Stimulated activated effector memory CD8-positive, alpha-beta T cell treated with anti-CD3 and anti-CD28 coated beads, Interleukin-12 subunit alpha, Interleukin-12 subunit beta, amount 100 ng/mL, for 72 hours (primary cell): ENCODE data around the gene TM4SF1.
"Not testable (repeated sequence)": the region's sequence is repeated elsewhere in the genome, so short reads cannot be mapped to it uniquely, and the experiment has no call there.

Experiments used
- ATAC-seq: fragments of 150-1000 bp; cut with Tn5 transposase; 2 replicates; pipeline ENCODE4 v1.10.0; 2021
- DNase-seq, 2 donors: peaks; one replicate each; pipeline ENCODE4 v3.0.0; 2021 to 2022; ENCODE audit warnings: low spot score in 2 of 2
- H3K27ac Mint-ChIP-seq: one replicate; pipeline ENCODE4 v1.8.0; 2022; ENCODE audit warnings: mild to moderate bottlenecking, mixed read lengths
- H3K36me3 Mint-ChIP-seq: one replicate; pipeline ENCODE4 v1.8.0; 2022; ENCODE audit warnings: mild to moderate bottlenecking, mixed read lengths
- H3K4me1 Mint-ChIP-seq: one replicate; pipeline ENCODE4 v1.8.0; 2022; ENCODE audit warnings: mixed read lengths
- H3K4me3 Mint-ChIP-seq: one replicate; pipeline ENCODE4 v1.8.0; 2022; ENCODE audit warnings: mild to moderate bottlenecking, mixed read lengths
- H3K9me3 Mint-ChIP-seq: one replicate; pipeline ENCODE4 v1.8.0; 2022; ENCODE audit warnings: mixed read lengths

Gene TM4SF1

GRCh38 chr3:149342413-149343380, 34.8 kb downstream of the TM4SF1 start:
- no peak overlapping the region for H3K4me3 Mint-ChIP-seq
- no peaks in the 10 kb centered on the region for H3K36me3 Mint-ChIP-seq
- no peaks in the 10 kb centered on the region for H3K9me3 Mint-ChIP-seq
- no peaks in the 10 kb centered on the region for H3K4me1 Mint-ChIP-seq
- DNase-seq (no peak), ATAC-seq (no peak)
- H3K27ac Mint-ChIP-seq = no peak overlapping the region

DNA sequence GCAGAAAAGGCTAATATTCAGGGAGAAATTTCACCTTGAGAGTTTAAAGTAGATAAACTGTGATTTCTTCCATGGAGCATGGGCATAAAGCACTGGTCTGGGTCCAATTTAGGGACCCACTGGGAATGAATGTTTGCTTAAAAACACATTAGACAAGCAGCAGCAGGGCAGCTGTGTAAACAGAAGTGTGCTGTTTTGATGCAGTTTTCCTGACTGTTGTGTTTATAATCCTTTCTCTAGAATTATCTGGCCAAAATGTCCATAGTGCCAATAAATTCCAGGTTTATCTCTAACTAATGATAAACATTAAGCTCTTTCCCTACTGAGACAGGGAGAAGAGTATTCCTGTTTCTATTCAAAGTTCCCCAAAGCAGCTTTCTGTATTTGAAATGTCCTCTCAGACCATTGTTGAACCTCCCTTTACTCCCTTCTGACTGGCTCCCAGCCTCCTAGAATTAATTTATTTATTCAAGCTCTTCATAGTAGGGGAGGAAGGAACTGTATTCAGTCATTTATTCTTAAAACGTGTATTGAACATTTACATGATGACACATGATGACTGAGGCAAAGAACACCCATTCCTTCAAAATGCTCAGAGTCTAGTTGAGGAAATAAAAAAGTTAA, 37.0 kb downstream of the TM4SF1 start:
- ATAC-seq = no peak
- H3K36me3 Mint-ChIP-seq = no peaks in the 10 kb centered on the region
- H3K4me3 Mint-ChIP-seq = no peak overlapping the region
- H3K4me1 Mint-ChIP-seq = no peaks in the 10 kb centered on the region
- H3K9me3 Mint-ChIP-seq = no peaks in the 10 kb centered on the region
- DNase-seq = no peak
- no peak overlapping the region for H3K27ac Mint-ChIP-seq

- Mint-ChIP-seq H3K36me3 (no peaks in the 10 kb centered on the region), H3K9me3 (no peaks in the 10 kb centered on the region), H3K27ac (no peak overlapping the region), H3K4me1 (no peaks in the 10 kb centered on the region), H3K4me3 (no peak overlapping the region)
- no peak for ATAC-seq
- DNase-seq = no peak
Observed at GRCh38 chr3:149339931-149340309, 37.5 kb downstream of the TM4SF1 start.

GRCh38 chr3:149337486-149337885, 40.0 kb downstream of the TM4SF1 start:
- H3K9me3 Mint-ChIP-seq, ATAC-seq, H3K27ac Mint-ChIP-seq, DNase-seq, H3K4me1 Mint-ChIP-seq, H3K36me3 Mint-ChIP-seq, H3K4me3 Mint-ChIP-seq: not testable (repeated sequence)

DNA sequence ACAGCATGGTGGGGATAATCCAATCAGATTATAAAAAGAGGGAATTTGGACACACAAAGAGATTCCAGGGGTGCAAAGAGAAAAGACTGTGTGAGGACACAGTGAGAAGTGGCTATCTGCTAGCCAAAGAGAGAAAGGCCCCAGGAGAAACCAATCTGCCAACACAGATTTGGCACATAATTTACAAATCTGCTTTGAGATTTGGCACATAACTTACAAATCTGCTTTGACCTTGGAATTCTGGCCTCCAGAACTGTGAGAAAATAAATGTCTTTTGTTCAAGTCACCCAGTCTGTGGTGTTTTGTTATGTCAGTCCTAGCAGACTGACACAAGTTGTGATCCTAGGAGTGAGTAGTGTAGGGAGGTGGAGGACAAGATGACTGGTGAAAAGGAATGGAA, 40.5 kb downstream of the TM4SF1 start:
- Mint-ChIP-seq H3K27ac (no peak overlapping the region), H3K4me3 (no peak overlapping the region), H3K36me3 (no peaks in the 10 kb centered on the region), H3K9me3 (no peaks in the 10 kb centered on the region), H3K4me1 (no peaks in the 10 kb centered on the region)
- ATAC-seq (no peak), DNase-seq (no peak)

DNA sequence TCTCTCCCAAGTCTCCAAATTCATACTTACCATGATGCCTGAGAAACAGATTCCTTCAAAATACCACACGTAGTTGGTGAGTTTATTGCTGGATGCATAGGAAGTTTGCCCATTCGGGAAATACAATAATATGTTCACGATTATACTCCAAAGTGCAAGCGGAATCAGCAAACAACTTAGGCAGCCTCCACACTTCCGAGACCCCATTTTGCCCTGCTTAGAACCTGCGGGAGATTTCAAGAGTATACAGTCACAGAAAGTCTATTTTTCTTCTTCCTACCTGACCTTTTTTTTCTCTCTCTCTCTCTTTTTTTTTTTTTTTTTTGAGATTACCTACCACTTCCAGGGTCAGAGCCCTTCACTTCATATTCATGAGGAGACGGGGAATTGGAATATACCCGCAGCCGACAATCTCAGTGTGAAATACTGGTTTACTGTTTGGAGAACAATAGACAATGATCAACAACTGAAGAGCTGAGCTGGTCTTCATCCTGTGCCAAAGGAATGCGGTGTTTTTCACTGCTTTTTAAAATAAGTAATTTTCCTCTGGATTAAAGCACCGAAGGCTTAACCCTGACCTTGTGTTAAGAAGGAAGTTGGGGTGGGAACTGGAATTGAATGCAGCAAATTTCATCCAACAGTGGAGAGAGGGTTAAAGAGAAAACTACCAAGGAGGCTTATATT, 44.1 kb downstream of the TM4SF1 start, which contains the start of gene TM4SF18:
Gene TM4SF18, minus strand, starts transcription at position 461 of the 684 bp plus-strand sequence. Its CDS starts 254 bp downstream, at position 207.
- Mint-ChIP-seq H3K4me1 (no peaks in the 10 kb centered on the region), H3K9me3 (no peaks in the 10 kb centered on the region), H3K4me3 (no peak within 1 kb of the TSS), H3K27ac (no peak within 1 kb of the TSS), H3K36me3 (no peaks in the 10 kb centered on the region)
- DNase-seq (no peak), ATAC-seq (no peak)

- ATAC-seq (no peak), DNase-seq (no peak)
- Mint-ChIP-seq H3K9me3 (no peaks in the 10 kb centered on the region), H3K27ac (no peak overlapping the region), H3K4me3 (no peak overlapping the region), H3K36me3 (no peaks in the 10 kb centered on the region), H3K4me1 (no peaks in the 10 kb centered on the region)
Observed at GRCh38 chr3:149332771-149333170, 44.7 kb downstream of the TM4SF1 start.

DNA sequence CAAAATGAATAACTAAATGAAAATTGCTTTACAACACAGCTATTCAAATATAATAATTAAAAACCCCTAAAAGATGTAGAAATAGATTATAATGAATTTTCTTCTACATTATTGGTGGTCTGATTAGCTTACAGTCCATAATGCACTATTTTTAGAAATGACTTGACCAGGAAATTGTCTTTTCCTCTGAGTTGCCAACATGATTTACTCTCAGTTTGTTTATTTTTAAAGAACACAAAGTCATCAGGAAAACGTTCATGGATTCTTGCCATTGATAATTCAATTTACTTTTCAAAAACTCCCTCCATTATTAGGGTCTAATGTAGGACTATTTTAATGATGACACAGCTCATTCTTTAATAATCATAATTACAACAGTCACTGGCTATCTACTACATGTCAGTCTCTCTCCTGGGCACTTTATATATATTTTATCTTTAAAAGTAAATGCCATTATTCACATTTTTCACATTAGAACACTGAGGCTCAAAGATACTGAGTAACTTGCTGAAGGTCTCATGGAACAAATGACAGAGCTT, 45.2 kb downstream of the TM4SF1 start:
- DNase-seq = no peak

GRCh38 chr3:149331396-149331795, 46.1 kb downstream of the TM4SF1 start:
- Mint-ChIP-seq H3K4me1 (no peaks in the 10 kb centered on the region), H3K27ac (no peak overlapping the region), H3K4me3 (no peak overlapping the region), H3K9me3 (no peaks in the 10 kb centered on the region), H3K36me3 (no peaks in the 10 kb centered on the region)
- DNase-seq = no peak
- ATAC-seq = no peak

More for the DNA sequence above, 45.2 kb downstream of the TM4SF1 start:
- Mint-ChIP-seq H3K27ac (no peak overlapping the region), H3K36me3 (no peaks in the 10 kb centered on the region), H3K4me1 (no peaks in the 10 kb centered on the region), H3K4me3 (no peak overlapping the region), H3K9me3 (no peaks in the 10 kb centered on the region)
- ATAC-seq = no peak

DNA sequence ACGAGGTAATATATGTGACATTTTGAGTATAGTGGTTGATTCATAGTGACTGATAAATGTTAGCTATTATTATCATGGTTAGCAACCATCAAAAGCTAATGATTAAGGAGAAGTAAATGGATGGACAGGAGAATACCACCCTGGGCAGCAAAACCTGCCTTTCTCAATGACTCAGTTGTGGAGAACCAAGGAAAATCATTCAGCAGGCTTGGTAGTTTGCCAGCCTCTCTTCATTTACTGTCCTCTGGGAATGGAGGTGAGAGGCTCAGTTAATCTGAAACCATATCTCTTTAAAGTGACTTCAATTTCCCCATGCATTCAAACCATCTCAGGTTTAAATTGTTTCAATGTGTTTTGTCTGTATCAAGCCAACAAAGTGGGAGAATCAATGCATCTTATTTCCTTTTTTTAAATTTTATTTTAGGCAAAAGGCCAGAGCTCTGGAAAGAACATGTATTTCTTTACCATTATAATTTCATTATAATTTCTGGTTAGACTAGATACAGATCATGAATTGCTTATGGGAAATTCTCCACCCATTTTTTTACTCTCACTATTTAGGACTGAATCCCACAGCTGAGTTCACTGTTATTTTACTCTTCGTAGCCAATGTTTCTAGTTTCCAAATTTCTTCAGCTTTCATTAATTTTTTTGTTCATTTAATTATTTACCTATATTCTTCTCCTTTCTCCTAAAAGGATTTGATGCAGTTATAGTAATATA, 46.7 kb downstream of the TM4SF1 start:
- Mint-ChIP-seq H3K36me3 (no peaks in the 10 kb centered on the region), H3K4me3 (no peak overlapping the region), H3K9me3 (no peaks in the 10 kb centered on the region), H3K4me1 (no peaks in the 10 kb centered on the region), H3K27ac (no peak overlapping the region)
- no peak for ATAC-seq
- DNase-seq = no peak

DNA sequence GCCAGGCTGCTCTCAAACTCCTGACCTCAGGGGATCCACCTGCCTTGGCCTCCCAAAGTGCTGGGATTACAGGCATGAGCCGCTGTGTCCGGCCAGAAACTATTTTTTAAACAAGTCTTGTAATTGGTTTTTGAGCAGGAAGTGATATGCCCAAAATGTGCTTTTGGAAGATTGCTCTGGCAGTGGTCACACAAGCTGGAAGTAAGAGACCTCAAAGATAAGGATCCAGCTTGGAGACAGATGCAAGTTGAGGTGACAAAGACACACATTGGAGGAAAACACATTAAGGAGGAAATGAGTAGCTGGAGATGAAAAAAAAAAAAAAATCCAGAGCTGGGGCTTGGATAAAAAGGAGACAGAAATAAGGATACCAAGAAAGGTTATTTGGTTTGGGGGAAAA, 50.3 kb downstream of the TM4SF1 start:
- H3K9me3 Mint-ChIP-seq = no peaks in the 10 kb centered on the region
- H3K4me1 Mint-ChIP-seq = no peaks in the 10 kb centered on the region
- DNase-seq (no peak), ATAC-seq (no peak)
- H3K36me3 Mint-ChIP-seq = no peaks in the 10 kb centered on the region
- H3K27ac Mint-ChIP-seq = no peak overlapping the region
- H3K4me3 Mint-ChIP-seq = no peak overlapping the region

DNA sequence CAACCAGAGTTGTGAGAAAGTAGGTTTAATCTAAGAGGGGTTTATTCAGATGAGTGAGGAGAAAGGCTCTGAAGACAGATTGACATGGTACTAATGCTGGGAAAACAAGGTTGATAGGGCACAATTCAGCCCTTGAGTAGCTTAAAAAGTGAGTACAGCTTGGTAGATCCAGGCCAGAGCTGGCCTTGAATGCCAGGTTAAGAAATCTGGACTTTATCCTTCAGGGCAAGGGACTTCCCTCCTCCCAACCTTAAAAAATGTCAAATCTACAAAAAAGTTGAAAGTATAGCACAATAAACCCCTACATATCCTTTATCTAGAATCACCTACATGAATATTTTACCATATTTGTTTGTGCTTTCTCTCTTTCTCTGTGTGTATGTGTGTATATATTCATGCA, 51.9 kb downstream of the TM4SF1 start:
- Mint-ChIP-seq H3K36me3 (no peaks in the 10 kb centered on the region), H3K4me3 (no peak overlapping the region), H3K27ac (no peak overlapping the region), H3K9me3 (no peaks in the 10 kb centered on the region), H3K4me1 (no peaks in the 10 kb centered on the region)
- DNase-seq (no peak), ATAC-seq (no peak)

DNA sequence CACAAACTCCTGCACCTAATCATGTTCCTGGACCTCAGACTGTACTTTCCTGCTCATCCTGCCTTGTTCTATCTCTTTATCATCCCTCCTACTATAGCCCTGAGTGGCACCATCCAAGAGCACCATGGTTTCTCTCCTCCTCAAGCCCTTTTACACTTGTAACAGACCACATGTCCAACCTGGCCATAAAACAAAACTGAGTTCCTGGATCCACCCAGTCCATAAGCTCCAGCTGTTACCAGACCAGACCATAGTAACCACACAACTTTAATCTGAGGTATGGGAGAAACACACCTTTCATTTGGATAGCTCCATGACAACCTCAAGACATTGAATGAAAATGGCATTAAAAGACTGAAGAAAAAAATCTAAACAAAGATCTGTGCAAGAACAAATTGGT, 53.1 kb downstream of the TM4SF1 start:
- H3K36me3 Mint-ChIP-seq = no peaks in the 10 kb centered on the region
- no peaks in the 10 kb centered on the region for H3K9me3 Mint-ChIP-seq
- DNase-seq (no peak), ATAC-seq (no peak)
- H3K27ac Mint-ChIP-seq = no peak overlapping the region
- no peaks in the 10 kb centered on the region for H3K4me1 Mint-ChIP-seq
- no peak overlapping the region for H3K4me3 Mint-ChIP-seq

DNA sequence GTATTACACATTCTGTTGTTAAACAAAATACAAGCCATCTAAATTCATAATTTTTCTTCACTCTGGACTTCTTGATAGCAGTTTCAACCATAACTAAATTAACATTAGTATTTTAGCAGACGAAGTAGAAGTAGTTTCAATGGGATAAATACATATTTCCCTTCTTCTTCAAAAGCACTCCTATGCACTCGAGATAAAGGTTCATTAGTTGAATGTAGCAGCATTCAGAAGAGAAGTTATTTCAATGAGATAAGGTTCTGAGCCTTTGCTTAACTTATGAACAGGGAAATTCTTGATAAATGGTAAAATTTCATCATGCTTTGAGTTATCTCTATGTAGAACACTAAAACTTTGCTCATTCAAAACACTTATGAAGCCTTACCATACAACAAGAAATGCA, 55.8 kb downstream of the TM4SF1 start:
- Mint-ChIP-seq H3K9me3 (no peaks in the 10 kb centered on the region), H3K36me3 (no peaks in the 10 kb centered on the region), H3K4me3 (no peak overlapping the region), H3K27ac (no peak overlapping the region), H3K4me1 (no peaks in the 10 kb centered on the region)
- ATAC-seq (no peak), DNase-seq (no peak)

DNA sequence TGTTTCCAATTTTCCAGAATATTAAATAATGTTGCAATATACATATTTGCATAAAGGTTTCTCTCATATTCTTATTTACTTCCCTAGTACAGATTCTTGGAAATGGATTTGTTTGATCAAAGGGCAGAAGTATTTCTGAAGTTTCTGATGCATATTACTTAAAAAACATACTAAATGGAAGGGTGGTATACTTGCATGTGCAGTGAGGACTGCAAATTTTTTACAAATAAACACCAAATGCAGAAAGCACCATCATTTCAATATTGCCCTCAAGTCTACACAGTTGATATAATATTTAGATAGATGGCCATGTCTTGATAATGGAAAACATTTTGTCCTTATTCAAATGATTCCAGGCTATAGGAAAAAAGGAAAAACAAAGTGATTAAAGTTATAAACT, 56.3 kb downstream of the TM4SF1 start:
- Mint-ChIP-seq H3K4me3 (no peak overlapping the region), H3K36me3 (no peaks in the 10 kb centered on the region), H3K27ac (no peak overlapping the region), H3K9me3 (no peaks in the 10 kb centered on the region), H3K4me1 (no peaks in the 10 kb centered on the region)
- ATAC-seq = no peak
- no peak for DNase-seq
